Transverse colon (tissue), 4 donors: ENCODE data around the gene ZNF189.

Experiments used
- CTCF ChIP-seq, 5 experiments: fragments of 200-600 bp in 3 of 5; fragments of 450-650 bp in 2 of 5; sonication (generic) in 3 of 5; IDR thresholded peaks; 1 replicate in 2 of 5; 2 replicates in 3 of 5; pipeline ENCODE4 v1.5.1; 2016 to 2017; ENCODE audit warnings: antibody characterized with exemption in 5 of 5, inconsistent platforms in 3 of 5, mild to moderate bottlenecking in 2 of 5, moderate library complexity in 1 of 5
- POLR2A ChIP-seq: fragments of 450-650 bp; IDR thresholded peaks from one replicate; pipeline ENCODE4 v1.6.1; 2016; ENCODE audit warnings: antibody characterized with exemption, mild to moderate bottlenecking, moderate library complexity
- POLR2AphosphoS5 ChIP-seq, 3 donors: sonication (generic); formaldehyde crosslinking; IDR thresholded peaks; one replicate each; pipeline ENCODE4 v1.6.1; 2016; ENCODE audit warnings: antibody characterized with exemption in 3 of 3

- no peak for TF ChIP-seq CTCF (IDR thresholded peaks at IDR 0.05)
- no peak for TF ChIP-seq POLR2A
- TF ChIP-seq POLR2AphosphoS5 (IDR thresholded peaks at IDR 0.05) = no peak
Measured at GRCh38 chr9:101414839-101415238, 16.2 kb downstream of the ZNF189 start.
